ENCODE measurements around the gene ZNF675.
"Not testable (repeated sequence)": the region's sequence is repeated elsewhere in the genome, so short reads cannot be mapped to it uniquely, and the experiment has no call there.

Gene ZNF675

GRCh38 chr19:23686621-23687423 lies at the start of gene ZNF675:
Gene ZNF675 (minus strand): TSS chr19:23687212. CDS start chr19:23687033, 179 bp downstream.
- H3K4me1 ChIP-seq (ENCODE audit: control insufficient read depth, insufficient read depth, low read length): no peaks in the 10 kb centered on the region
- no peaks in the 10 kb centered on the region for H3K27me3 ChIP-seq (ENCODE audit: control insufficient read depth, insufficient read depth, low read length)
- H3K9ac ChIP-seq (ENCODE audit: low read length): peak within 1 kb of the TSS; percentile 98
- peak within 1 kb of the TSS; percentile 96 for H3K27ac ChIP-seq (ENCODE audit: low read depth, low read length)
- H3K4me3 ChIP-seq (ENCODE audit: low read depth, low read length): peak within 1 kb of the TSS; percentile 93
- peaks cover 25% of the 10 kb centered on the region; the same call in 1 of the 2 replicates for H3K36me3 ChIP-seq (ENCODE audit: control insufficient read depth, insufficient read depth, low read length)
- H3K9me3 ChIP-seq (ENCODE audit: control insufficient read depth, insufficient read depth, low read depth, low read length): no peaks in the 10 kb centered on the region; the same call in 1 of the 2 replicates

- H3K9ac ChIP-seq (ENCODE audit: low read length); H3K27ac ChIP-seq (ENCODE audit: low read depth, low read length); H3K4me1 ChIP-seq (ENCODE audit: control insufficient read depth, insufficient read depth, low read length); H3K4me3 ChIP-seq (ENCODE audit: low read depth, low read length); H3K36me3 ChIP-seq (ENCODE audit: control insufficient read depth, insufficient read depth, low read length); H3K9me3 ChIP-seq (ENCODE audit: control insufficient read depth, insufficient read depth, low read depth, low read length); H3K27me3 ChIP-seq (ENCODE audit: control insufficient read depth, insufficient read depth, low read length): not testable (repeated sequence)
Observed at GRCh38 chr19:23730729-23731465, 43.9 kb upstream of the ZNF675 start.

DNA sequence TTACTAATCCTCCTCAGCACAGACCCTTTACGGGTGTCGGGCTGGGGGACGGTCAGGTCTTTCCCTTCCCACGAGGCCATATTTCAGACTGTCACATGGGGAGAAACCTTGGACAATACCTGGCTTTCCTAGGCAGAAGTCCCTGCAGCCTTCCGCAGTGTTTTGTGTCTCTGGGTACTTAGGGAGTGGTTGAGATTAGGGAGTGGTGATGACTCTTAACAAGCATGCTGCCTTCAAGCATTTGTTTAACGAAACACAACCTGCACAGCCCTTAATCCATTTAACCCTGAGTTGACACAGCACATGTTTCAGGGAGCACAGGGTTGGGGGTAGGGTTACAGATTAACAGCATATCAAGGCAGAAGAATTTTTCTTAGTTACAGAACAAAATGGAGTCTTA lies 37.1 kb upstream of the ZNF675 start:
- not testable (repeated sequence) for H3K27me3 ChIP-seq (ENCODE audit: control insufficient read depth, insufficient read depth, low read length); H3K36me3 ChIP-seq (ENCODE audit: control insufficient read depth, insufficient read depth, low read length); H3K9me3 ChIP-seq (ENCODE audit: control insufficient read depth, insufficient read depth, low read depth, low read length)
- peak overlapping the region; percentile 93; the same call in 1 of the 2 replicates for H3K27ac ChIP-seq (ENCODE audit: low read depth, low read length)
- H3K9ac ChIP-seq (ENCODE audit: low read length): peak overlapping the region; percentile 84
- H3K4me3 ChIP-seq (ENCODE audit: low read depth, low read length): peak overlapping the region; percentile 31; the same call in 1 of the 2 replicates
- peaks cover 24% of the 10 kb centered on the region for H3K4me1 ChIP-seq (ENCODE audit: control insufficient read depth, insufficient read depth, low read length)

DNA sequence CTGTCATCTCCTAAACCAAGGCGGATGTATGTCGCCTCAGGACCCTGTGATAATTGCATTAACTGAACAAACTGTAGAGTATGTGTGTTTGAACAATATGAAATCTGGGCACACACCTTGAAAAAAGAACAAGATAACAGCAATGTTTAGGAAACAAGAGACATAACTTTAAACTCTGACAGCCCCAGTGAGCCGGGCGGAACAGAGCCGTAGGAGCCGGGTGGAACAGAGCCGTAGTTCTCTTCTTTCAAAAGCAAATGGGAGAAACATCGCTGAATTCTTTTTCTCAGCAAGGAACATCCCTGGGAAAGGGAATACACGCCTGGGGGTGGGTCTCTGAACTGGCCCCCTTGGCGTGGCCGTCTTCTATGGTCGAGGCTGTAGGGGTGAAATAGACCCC lies 31.8 kb upstream of the ZNF675 start:
- H3K36me3 ChIP-seq (ENCODE audit: control insufficient read depth, insufficient read depth, low read length): no peaks in the 10 kb centered on the region
- H3K27me3 ChIP-seq (ENCODE audit: control insufficient read depth, insufficient read depth, low read length): no peaks in the 10 kb centered on the region
- peak overlapping the region; percentile 49 for H3K4me3 ChIP-seq (ENCODE audit: low read depth, low read length)
- H3K4me1 ChIP-seq (ENCODE audit: control insufficient read depth, insufficient read depth, low read length): peaks cover 19% of the 10 kb centered on the region
- peak overlapping the region; percentile 70 for H3K9ac ChIP-seq (ENCODE audit: low read length)
- H3K9me3 ChIP-seq (ENCODE audit: control insufficient read depth, insufficient read depth, low read depth, low read length): no peaks in the 10 kb centered on the region
- H3K27ac ChIP-seq (ENCODE audit: low read depth, low read length): no peak overlapping the region; the same call in 1 of the 2 replicates

DNA sequence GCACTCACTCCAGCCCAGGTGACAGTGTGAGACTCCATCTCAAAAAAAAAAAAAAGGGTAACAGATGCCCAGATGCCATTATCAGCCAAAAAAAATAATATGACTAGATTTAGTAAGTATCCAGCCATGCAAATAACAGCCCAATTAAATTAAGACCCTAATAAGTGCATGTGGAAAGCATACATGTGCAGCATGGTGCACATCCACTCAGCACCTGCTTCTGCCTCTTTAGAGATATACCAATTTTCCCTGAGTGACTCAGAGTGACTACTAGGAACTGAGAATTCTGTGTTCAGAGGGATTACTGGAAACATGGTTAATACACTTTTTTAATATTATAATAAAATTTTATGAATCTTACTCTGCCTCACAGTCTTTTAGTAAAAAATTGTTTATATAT lies 29.8 kb upstream of the ZNF675 start:
- H3K27ac ChIP-seq (ENCODE audit: low read depth, low read length): no peak overlapping the region

GRCh38 chr19:23709347-23709746 lies 22.3 kb upstream of the ZNF675 start:
- no peak overlapping the region for H3K4me3 ChIP-seq (ENCODE audit: low read depth, low read length)
- peaks cover 11% of the 10 kb centered on the region; the same call in 1 of the 2 replicates for H3K9me3 ChIP-seq (ENCODE audit: control insufficient read depth, insufficient read depth, low read depth, low read length)
- no peak overlapping the region for H3K9ac ChIP-seq (ENCODE audit: low read length)
- H3K27ac ChIP-seq (ENCODE audit: low read depth, low read length): no peak overlapping the region
- H3K36me3 ChIP-seq (ENCODE audit: control insufficient read depth, insufficient read depth, low read length): no peaks in the 10 kb centered on the region
- no peaks in the 10 kb centered on the region for H3K4me1 ChIP-seq (ENCODE audit: control insufficient read depth, insufficient read depth, low read length)
- H3K27me3 ChIP-seq (ENCODE audit: control insufficient read depth, insufficient read depth, low read length): no peaks in the 10 kb centered on the region

More for the DNA sequence above, 29.8 kb upstream of the ZNF675 start:
- H3K27me3 ChIP-seq (ENCODE audit: control insufficient read depth, insufficient read depth, low read length): no peaks in the 10 kb centered on the region
- H3K9ac ChIP-seq (ENCODE audit: low read length): no peak overlapping the region
- H3K36me3 ChIP-seq (ENCODE audit: control insufficient read depth, insufficient read depth, low read length): no peaks in the 10 kb centered on the region
- H3K4me3 ChIP-seq (ENCODE audit: low read depth, low read length): no peak overlapping the region
- H3K4me1 ChIP-seq (ENCODE audit: control insufficient read depth, insufficient read depth, low read length): peaks cover 14% of the 10 kb centered on the region
- H3K9me3 ChIP-seq (ENCODE audit: control insufficient read depth, insufficient read depth, low read depth, low read length): no peaks in the 10 kb centered on the region

GRCh38 chr19:23706657-23707056 lies 19.6 kb upstream of the ZNF675 start:
- peaks cover 15% of the 10 kb centered on the region; the same call in 1 of the 2 replicates for H3K9me3 ChIP-seq (ENCODE audit: control insufficient read depth, insufficient read depth, low read depth, low read length)
- H3K4me1 ChIP-seq (ENCODE audit: control insufficient read depth, insufficient read depth, low read length): no peaks in the 10 kb centered on the region
- H3K9ac ChIP-seq (ENCODE audit: low read length): no peak overlapping the region
- H3K27me3 ChIP-seq (ENCODE audit: control insufficient read depth, insufficient read depth, low read length): no peaks in the 10 kb centered on the region
- H3K27ac ChIP-seq (ENCODE audit: low read depth, low read length): no peak overlapping the region
- H3K36me3 ChIP-seq (ENCODE audit: control insufficient read depth, insufficient read depth, low read length): no peaks in the 10 kb centered on the region
- no peak overlapping the region for H3K4me3 ChIP-seq (ENCODE audit: low read depth, low read length)

GRCh38 chr19:23699521-23699860 lies 12.5 kb upstream of the ZNF675 start:
- Histone ChIP-seq H3K27me3 (ENCODE audit: control insufficient read depth, insufficient read depth, low read length) (no peaks in the 10 kb centered on the region), H3K36me3 (ENCODE audit: control insufficient read depth, insufficient read depth, low read length) (no peaks in the 10 kb centered on the region), H3K4me1 (ENCODE audit: control insufficient read depth, insufficient read depth, low read length) (peaks cover 17% of the 10 kb centered on the region), H3K9me3 (ENCODE audit: control insufficient read depth, insufficient read depth, low read depth, low read length) (peaks cover 4% of the 10 kb centered on the region; the same call in 1 of the 2 replicates), H3K4me3 (ENCODE audit: low read depth, low read length) (peak overlapping the region; percentile 18; the same call in 1 of the 2 replicates), H3K27ac (ENCODE audit: low read depth, low read length) (peak overlapping the region; percentile 5; the same call in 1 of the 2 replicates), H3K9ac (ENCODE audit: low read length) (no peak overlapping the region)

DNA sequence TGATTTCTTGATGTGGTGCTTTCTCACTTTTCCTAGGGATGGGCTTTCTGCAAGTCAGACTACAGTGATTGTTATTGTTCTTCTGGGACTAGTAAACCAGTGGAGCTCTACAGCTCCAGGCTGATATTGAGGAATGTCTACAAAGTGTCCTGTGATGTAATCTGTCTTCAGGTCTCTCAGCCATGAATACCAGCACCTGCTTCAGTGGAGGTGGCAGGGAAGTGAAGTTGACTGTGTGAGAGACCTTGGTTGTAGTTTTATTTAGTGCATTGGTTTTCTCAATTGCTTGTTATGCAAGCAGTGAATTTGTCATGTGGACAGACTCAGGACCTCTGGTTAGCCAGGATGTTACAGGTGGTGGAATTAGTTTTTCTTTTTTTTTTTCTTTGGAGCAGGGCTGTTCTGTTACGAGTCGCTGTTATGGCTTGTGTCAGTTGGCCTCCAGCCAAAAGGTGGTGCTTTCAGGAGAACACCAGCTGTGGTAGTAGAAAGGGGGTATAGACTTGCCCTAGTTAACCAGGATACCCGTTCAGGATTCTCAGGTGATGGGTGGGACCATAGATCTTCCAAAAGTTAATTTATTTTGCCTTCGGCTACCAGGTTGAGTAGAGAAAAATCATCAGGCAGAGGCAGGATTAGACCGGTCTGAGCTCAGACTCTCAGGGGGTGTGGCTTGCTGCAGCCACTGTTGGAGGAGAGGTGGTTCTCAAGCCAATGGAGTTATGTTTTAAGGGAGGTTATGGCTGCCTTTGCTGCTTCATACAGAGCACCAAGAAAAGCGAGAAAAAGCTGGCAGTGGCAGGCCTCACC lies 11.9 kb upstream of the ZNF675 start:
- Histone ChIP-seq H3K9me3 (ENCODE audit: control insufficient read depth, insufficient read depth, low read depth, low read length) (peaks cover 4% of the 10 kb centered on the region; the same call in 1 of the 2 replicates), H3K36me3 (ENCODE audit: control insufficient read depth, insufficient read depth, low read length) (no peaks in the 10 kb centered on the region), H3K4me1 (ENCODE audit: control insufficient read depth, insufficient read depth, low read length) (peaks cover 18% of the 10 kb centered on the region), H3K27me3 (ENCODE audit: control insufficient read depth, insufficient read depth, low read length) (no peaks in the 10 kb centered on the region), H3K9ac (ENCODE audit: low read length) (no peak overlapping the region), H3K27ac (ENCODE audit: low read depth, low read length) (peak overlapping the region; percentile 5; the same call in 1 of the 2 replicates), H3K4me3 (ENCODE audit: low read depth, low read length) (peak overlapping the region; percentile 18; the same call in 1 of the 2 replicates)

- peaks cover 11% of the 10 kb centered on the region; the same call in 1 of the 2 replicates for H3K4me1 ChIP-seq (ENCODE audit: control insufficient read depth, insufficient read depth, low read length)
- not testable (repeated sequence) for H3K9ac ChIP-seq (ENCODE audit: low read length); H3K36me3 ChIP-seq (ENCODE audit: control insufficient read depth, insufficient read depth, low read length); H3K27me3 ChIP-seq (ENCODE audit: control insufficient read depth, insufficient read depth, low read length); H3K9me3 ChIP-seq (ENCODE audit: control insufficient read depth, insufficient read depth, low read depth, low read length); H3K4me3 ChIP-seq (ENCODE audit: low read depth, low read length); H3K27ac ChIP-seq (ENCODE audit: low read depth, low read length)
Observed at GRCh38 chr19:23692937-23693336, 5.9 kb upstream of the ZNF675 start.

All from HUES6 (cell line).